Measurements from ENCODE around the gene WIPI1. TPM values are rescaled to one million over a fixed set of nuclear protein-coding genes. Genes with fewer than 3 reads are reported as not detected.

Gene WIPI1
- total and polyA plus RNA-seq, 2 of the 13 experiments (the other 11 are each of a cell fraction or from before 2014, with no cell fraction given), result 29.4 to 141 TPM

DNA sequence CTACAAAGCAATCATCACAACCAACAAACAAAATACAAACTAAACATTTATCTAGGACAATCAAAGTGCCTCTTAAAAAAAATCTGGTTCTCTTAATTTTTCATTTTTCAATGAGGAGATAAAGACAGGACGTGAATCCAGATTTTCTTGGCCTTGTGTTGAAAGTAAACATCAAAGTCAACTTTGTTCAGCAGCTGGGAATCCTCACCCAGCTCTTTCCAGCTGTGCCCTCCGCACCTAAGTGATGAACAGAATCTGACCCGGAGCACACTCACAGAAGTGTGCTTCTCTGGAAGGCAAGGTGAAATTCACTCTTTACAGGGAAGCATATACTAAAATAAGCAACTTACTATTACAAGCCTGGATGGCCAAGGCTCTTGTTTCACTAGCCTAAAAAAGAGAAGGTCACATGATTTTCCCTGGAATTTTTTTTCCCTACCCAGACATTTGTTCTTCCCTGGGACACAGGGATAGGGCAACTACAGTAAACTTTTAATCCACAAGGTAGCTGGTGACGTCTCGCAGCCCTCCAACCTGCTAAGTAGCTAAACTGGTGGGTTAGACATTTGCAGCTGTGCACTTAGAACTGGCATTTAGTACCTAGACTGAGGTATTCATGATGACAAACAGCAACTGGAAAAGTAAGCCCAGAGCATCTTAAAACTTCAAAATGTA is 3.2 kb downstream of the WIPI1 start (continued):
- no peak for TF ChIP-seq ZNF224 (CRISPR knock-in tag; IDR thresholded peaks at IDR 0.05)
- TF ChIP-seq, protein P1, sequence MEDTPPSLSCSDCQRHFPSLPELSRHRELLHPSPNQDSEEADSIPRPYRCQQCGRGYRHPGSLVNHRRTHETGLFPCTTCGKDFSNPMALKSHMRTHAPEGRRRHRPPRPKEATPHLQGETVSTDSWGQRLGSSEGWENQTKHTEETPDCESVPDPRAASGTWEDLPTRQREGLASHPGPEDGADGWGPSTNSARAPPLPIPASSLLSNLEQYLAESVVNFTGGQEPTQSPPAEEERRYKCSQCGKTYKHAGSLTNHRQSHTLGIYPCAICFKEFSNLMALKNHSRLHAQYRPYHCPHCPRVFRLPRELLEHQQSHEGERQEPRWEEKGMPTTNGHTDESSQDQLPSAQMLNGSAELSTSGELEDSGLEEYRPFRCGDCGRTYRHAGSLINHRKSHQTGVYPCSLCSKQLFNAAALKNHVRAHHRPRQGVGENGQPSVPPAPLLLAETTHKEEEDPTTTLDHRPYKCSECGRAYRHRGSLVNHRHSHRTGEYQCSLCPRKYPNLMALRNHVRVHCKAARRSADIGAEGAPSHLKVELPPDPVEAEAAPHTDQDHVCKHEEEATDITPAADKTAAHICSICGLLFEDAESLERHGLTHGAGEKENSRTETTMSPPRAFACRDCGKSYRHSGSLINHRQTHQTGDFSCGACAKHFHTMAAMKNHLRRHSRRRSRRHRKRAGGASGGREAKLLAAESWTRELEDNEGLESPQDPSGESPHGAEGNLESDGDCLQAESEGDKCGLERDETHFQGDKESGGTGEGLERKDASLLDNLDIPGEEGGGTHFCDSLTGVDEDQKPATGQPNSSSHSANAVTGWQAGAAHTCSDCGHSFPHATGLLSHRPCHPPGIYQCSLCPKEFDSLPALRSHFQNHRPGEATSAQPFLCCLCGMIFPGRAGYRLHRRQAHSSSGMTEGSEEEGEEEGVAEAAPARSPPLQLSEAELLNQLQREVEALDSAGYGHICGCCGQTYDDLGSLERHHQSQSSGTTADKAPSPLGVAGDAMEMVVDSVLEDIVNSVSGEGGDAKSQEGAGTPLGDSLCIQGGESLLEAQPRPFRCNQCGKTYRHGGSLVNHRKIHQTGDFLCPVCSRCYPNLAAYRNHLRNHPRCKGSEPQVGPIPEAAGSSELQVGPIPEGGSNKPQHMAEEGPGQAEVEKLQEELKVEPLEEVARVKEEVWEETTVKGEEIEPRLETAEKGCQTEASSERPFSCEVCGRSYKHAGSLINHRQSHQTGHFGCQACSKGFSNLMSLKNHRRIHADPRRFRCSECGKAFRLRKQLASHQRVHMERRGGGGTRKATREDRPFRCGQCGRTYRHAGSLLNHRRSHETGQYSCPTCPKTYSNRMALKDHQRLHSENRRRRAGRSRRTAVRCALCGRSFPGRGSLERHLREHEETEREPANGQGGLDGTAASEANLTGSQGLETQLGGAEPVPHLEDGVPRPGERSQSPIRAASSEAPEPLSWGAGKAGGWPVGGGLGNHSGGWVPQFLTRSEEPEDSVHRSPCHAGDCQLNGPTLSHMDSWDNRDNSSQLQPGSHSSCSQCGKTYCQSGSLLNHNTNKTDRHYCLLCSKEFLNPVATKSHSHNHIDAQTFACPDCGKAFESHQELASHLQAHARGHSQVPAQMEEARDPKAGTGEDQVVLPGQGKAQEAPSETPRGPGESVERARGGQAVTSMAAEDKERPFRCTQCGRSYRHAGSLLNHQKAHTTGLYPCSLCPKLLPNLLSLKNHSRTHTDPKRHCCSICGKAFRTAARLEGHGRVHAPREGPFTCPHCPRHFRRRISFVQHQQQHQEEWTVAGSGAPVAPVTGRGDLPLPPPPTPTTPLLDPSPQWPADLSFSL (CRISPR knock-in tag; IDR thresholded peaks at IDR 0.05), result 0 out of 2 replicates have a peak, but pooled peaks have one; percentile 27
- 0 out of 2 replicates have a peak, but pooled peaks have one; percentile 23 for TF ChIP-seq HOXA5 (CRISPR knock-in tag; IDR thresholded peaks at IDR 0.05)
- 0 out of 2 replicates have a peak, but pooled peaks have one; percentile 27 for TF ChIP-seq ZGPAT (CRISPR knock-in tag; IDR thresholded peaks at IDR 0.05)
- 0 out of 2 replicates have a peak, but pooled peaks have one; percentile 31 for TF ChIP-seq FOXJ3 (CRISPR knock-in tag; IDR thresholded peaks at IDR 0.05; ENCODE audit: borderline replicate concordance)
- TF ChIP-seq EHMT2 (IDR thresholded peaks at IDR 0.05; ENCODE audit: borderline replicate concordance, low read depth, low read length), result no peak
- TF ChIP-seq SAP130 (CRISPR knock-in tag; IDR thresholded peaks at IDR 0.05; ENCODE audit: low read depth), result 0 out of 2 replicates have a peak, but pooled peaks have one; percentile 28
- no peak for TF ChIP-seq MXI1 (IDR thresholded peaks at IDR 0.05; ENCODE audit: borderline replicate concordance, low read depth, low read length)
- TF ChIP-seq, protein P2, sequence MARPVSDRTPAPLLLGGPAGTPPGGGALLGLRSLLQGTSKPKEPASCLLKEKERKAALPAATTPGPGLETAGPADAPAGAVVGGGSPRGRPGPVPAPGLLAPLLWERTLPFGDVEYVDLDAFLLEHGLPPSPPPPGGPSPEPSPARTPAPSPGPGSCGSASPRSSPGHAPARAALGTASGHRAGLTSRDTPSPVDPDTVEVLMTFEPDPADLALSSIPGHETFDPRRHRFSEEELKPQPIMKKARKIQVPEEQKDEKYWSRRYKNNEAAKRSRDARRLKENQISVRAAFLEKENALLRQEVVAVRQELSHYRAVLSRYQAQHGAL (CRISPR knock-in tag; IDR thresholded peaks at IDR 0.05; ENCODE audit: not compliant biosample characterization), result peak; percentile 60
- no peak for TF ChIP-seq ATAD3A (CRISPR knock-in tag; IDR thresholded peaks at IDR 0.05)
- no peak for TF ChIP-seq BHLHE40 (IDR thresholded peaks at IDR 0.05; ENCODE audit: low read length)
- TF ChIP-seq, protein P3, sequence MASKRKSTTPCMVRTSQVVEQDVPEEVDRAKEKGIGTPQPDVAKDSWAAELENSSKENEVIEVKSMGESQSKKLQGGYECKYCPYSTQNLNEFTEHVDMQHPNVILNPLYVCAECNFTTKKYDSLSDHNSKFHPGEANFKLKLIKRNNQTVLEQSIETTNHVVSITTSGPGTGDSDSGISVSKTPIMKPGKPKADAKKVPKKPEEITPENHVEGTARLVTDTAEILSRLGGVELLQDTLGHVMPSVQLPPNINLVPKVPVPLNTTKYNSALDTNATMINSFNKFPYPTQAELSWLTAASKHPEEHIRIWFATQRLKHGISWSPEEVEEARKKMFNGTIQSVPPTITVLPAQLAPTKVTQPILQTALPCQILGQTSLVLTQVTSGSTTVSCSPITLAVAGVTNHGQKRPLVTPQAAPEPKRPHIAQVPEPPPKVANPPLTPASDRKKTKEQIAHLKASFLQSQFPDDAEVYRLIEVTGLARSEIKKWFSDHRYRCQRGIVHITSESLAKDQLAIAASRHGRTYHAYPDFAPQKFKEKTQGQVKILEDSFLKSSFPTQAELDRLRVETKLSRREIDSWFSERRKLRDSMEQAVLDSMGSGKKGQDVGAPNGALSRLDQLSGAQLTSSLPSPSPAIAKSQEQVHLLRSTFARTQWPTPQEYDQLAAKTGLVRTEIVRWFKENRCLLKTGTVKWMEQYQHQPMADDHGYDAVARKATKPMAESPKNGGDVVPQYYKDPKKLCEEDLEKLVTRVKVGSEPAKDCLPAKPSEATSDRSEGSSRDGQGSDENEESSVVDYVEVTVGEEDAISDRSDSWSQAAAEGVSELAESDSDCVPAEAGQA (IDR thresholded peaks at IDR 0.05; ENCODE audit: low read depth), result no peak
- TF ChIP-seq, protein P3 (CRISPR knock-in tag; IDR thresholded peaks at IDR 0.05; ENCODE audit: borderline replicate concordance), result 0 out of 2 replicates have a peak, but pooled peaks have one; percentile 28
- no peak for TF ChIP-seq FOXA1 (IDR thresholded peaks at IDR 0.05)
- TF ChIP-seq FOXA1 (CRISPR knock-in tag; IDR thresholded peaks at IDR 0.05), result peak; percentile 35; the same call in 1 of the 2 replicates

Data from HepG2 (cell line).